Loucy (cell line): ENCODE measurements around the gene TBL1X.

Source experiments
- H2AFZ ChIP-seq: fragments of 200-600 bp; sonication (generic); 2 replicates; pipeline ENCODE4 v1.6.0; 2016; ENCODE audit warnings: antibody characterized with exemption, mild to moderate bottlenecking, low read length, moderate library complexity
- H3F3A ChIP-seq: fragments of 200-600 bp; 2 replicates; pipeline ENCODE4 v1.6.0; 2016; ENCODE audit warnings: antibody characterized with exemption, low read depth, mild to moderate bottlenecking
- H3K27me3 ChIP-seq: fragments of 200-600 bp; sonication (generic); 2 replicates; pipeline ENCODE4 v1.6.1; 2014; ENCODE audit warnings: low read length, mild to moderate bottlenecking; ENCODE audit not compliant: insufficient read depth, poor library complexity, severe bottlenecking
- H3K36me3 ChIP-seq: fragments of 200-600 bp; sonication (generic); 2 replicates; pipeline ENCODE4 v1.6.1; 2016; ENCODE audit warnings: low read length; ENCODE audit not compliant: insufficient read depth
- H3K4me1 ChIP-seq: fragments of 200-600 bp; sonication (generic); 2 replicates; pipeline ENCODE4 v1.5.1; 2014; ENCODE audit warnings: low read length, mild to moderate bottlenecking; ENCODE audit not compliant: insufficient read depth, poor library complexity, severe bottlenecking
- H3K4me2 ChIP-seq: fragments of 200-600 bp; sonication (generic); 2 replicates; pipeline ENCODE4 v1.6.0; 2014; ENCODE audit warnings: antibody characterized with exemption, low read length, low read depth, mild to moderate bottlenecking; ENCODE audit not compliant: poor library complexity, severe bottlenecking
- H3K4me3 ChIP-seq: fragments of 200-600 bp; sonication (generic); 2 replicates; pipeline ENCODE4 v1.5.1; 2014; ENCODE audit warnings: low read length, mild to moderate bottlenecking, mixed read lengths; ENCODE audit not compliant: poor library complexity, severe bottlenecking
- H3K79me2 ChIP-seq: fragments of 200-600 bp; sonication (generic); 2 replicates; pipeline ENCODE4 v1.6.1; 2014; ENCODE audit warnings: low read length; ENCODE audit not compliant: insufficient read depth
- H3K9ac ChIP-seq: fragments of 200-600 bp; sonication (generic); 2 replicates; pipeline ENCODE4 v1.6.0; 2014; ENCODE audit warnings: mild to moderate bottlenecking, low read depth, low read length, moderate library complexity; ENCODE audit not compliant: poor library complexity, severe bottlenecking
- H3K9me2 ChIP-seq: fragments of 200-600 bp; sonication (generic); replicated peaks from 2 replicates; pipeline ENCODE4 v1.6.1; 2016; ENCODE audit warnings: low read depth, low read length, mixed read lengths
- H3K9me3 ChIP-seq: fragments of 200-600 bp; sonication (generic); 2 replicates; pipeline ENCODE4 v1.6.1; 2014; ENCODE audit warnings: mild to moderate bottlenecking, antibody characterized with exemption, low read length, low read depth; ENCODE audit not compliant: insufficient read depth
- H4K20me1 ChIP-seq: fragments of 200-600 bp; sonication (generic); 2 replicates; pipeline ENCODE4 v1.6.0; 2014; ENCODE audit warnings: antibody characterized with exemption, low read length, mild to moderate bottlenecking; ENCODE audit not compliant: insufficient read depth, poor library complexity, severe bottlenecking
- CTCF ChIP-seq: fragments of 200-600 bp; sonication (generic); conservative IDR thresholded peaks from 2 replicates; pipeline ENCODE4 v1.5.1; 2014; ENCODE audit warnings: mild to moderate bottlenecking, antibody characterized with exemption, low read length
- EZH2phosphoT487 ChIP-seq: fragments of 200-600 bp; IDR thresholded peaks from 2 replicates; pipeline ENCODE4 v1.6.1; 2018; ENCODE audit warnings: antibody characterized with exemption, mild to moderate bottlenecking, moderate library complexity, borderline replicate concordance

Gene TBL1X

GRCh38 chrX:9436812-9437211 is 28.0 kb upstream of the TBL1X start:
- Histone ChIP-seq H3K9ac (no peak overlapping the region), H2AFZ (no peak overlapping the region), H3K36me3 (no peaks in the 10 kb centered on the region)

GRCh38 chrX:9438933-9439494 is 25.8 kb upstream of the TBL1X start:
- Histone ChIP-seq H2AFZ (no peak overlapping the region), H3K36me3 (no peaks in the 10 kb centered on the region), H3K4me3 (no peak overlapping the region), H4K20me1 (no peaks in the 10 kb centered on the region), H3F3A (no peaks in the 10 kb centered on the region), H3K9ac (no peak overlapping the region), H3K9me3 (no peaks in the 10 kb centered on the region), H3K4me2 (no peak overlapping the region), H3K9me2 (no peaks in the 10 kb centered on the region), H3K79me2 (no peaks in the 10 kb centered on the region), H3K27me3 (no peaks in the 10 kb centered on the region), H3K4me1 (no peaks in the 10 kb centered on the region)
- TF ChIP-seq EZH2phosphoT487 (no peak), CTCF (no peak)

More at GRCh38 chrX:9436812-9437211, 28.0 kb upstream of the TBL1X start:
- Histone ChIP-seq H3K4me1 (no peaks in the 10 kb centered on the region), H4K20me1 (no peaks in the 10 kb centered on the region), H3K9me2 (no peaks in the 10 kb centered on the region), H3F3A (no peaks in the 10 kb centered on the region), H3K4me3 (no peak overlapping the region), H3K9me3 (no peaks in the 10 kb centered on the region), H3K4me2 (no peak overlapping the region), H3K79me2 (no peaks in the 10 kb centered on the region), H3K27me3 (no peaks in the 10 kb centered on the region)
- TF ChIP-seq CTCF (no peak), EZH2phosphoT487 (no peak)

- Histone ChIP-seq H3K27me3 (no peaks in the 10 kb centered on the region), H3K4me2 (no peak overlapping the region), H3K9ac (no peak overlapping the region), H3K79me2 (no peaks in the 10 kb centered on the region), H3K4me3 (no peak overlapping the region), H3K36me3 (no peaks in the 10 kb centered on the region), H2AFZ (0 out of 2 replicates have a peak overlapping the region, but pooled peaks have one; percentile 27), H3K4me1 (no peaks in the 10 kb centered on the region), H3K9me2 (no peaks in the 10 kb centered on the region), H3F3A (no peaks in the 10 kb centered on the region), H4K20me1 (no peaks in the 10 kb centered on the region), H3K9me3 (no peaks in the 10 kb centered on the region)
- TF ChIP-seq CTCF (no peak), EZH2phosphoT487 (no peak)
These were observed 24.6 kb upstream of the TBL1X start for GRCh38 chrX:9440116-9440844.
